OCI-LY3 (cell line): Measurements from ENCODE around the gene STPG3.

Experiments used
- CTCF ChIP-seq: fragments of 200-600, 300-600 bp; sonication (generic); IDR thresholded peaks from 2 replicates; pipeline ENCODE4 v1.5.1; 2014; ENCODE audit warnings: antibody characterized with exemption, low read length, low read depth
- EZH2phosphoT487 ChIP-seq: fragments of 200-600 bp; shearing (Covaris generic); IDR thresholded peaks from 2 replicates; pipeline ENCODE4 v1.6.1; 2018; ENCODE audit warnings: antibody characterized with exemption, mixed run types, low read depth

GRCh38 chr9:137281345-137282116 lies 30.4 kb downstream of the STPG3 start:
- no peak for TF ChIP-seq CTCF
- TF ChIP-seq EZH2phosphoT487 = no peak
